HG02981 (cell line): ENCODE data around the gene FBN1.

Experiments
- ATAC-seq: cut with Tn5 transposase; IDR thresholded peaks from one replicate; pipeline ENCODE4 v1.9.1; 2021; ENCODE audit warnings: mild to moderate bottlenecking, moderate library complexity; ENCODE audit not compliant: unreplicated experiment

The FBN1 gene

GRCh38 chr15:48477795-48478360 lies 167.6 kb downstream of the FBN1 start:
- ATAC-seq = no peak

GRCh38 chr15:48475600-48476395 lies 169.7 kb downstream of the FBN1 start:
- no peak for ATAC-seq

GRCh38 chr15:48473667-48474066 lies 171.8 kb downstream of the FBN1 start:
- no peak for ATAC-seq

GRCh38 chr15:48472756-48473155 lies 172.8 kb downstream of the FBN1 start:
- no peak for ATAC-seq

- no peak for ATAC-seq
Observed at GRCh38 chr15:48471073-48471472, 174.4 kb downstream of the FBN1 start.

GRCh38 chr15:48470096-48470495 lies 175.4 kb downstream of the FBN1 start:
- ATAC-seq = no peak

- ATAC-seq = no peak
Observed at GRCh38 chr15:48469681-48470080, 175.8 kb downstream of the FBN1 start.

- no peak for ATAC-seq
Observed at GRCh38 chr15:48469271-48469670, 176.2 kb downstream of the FBN1 start.

GRCh38 chr15:48467801-48468200 lies 177.7 kb downstream of the FBN1 start:
- ATAC-seq = no peak

GRCh38 chr15:48466820-48467219 lies 178.7 kb downstream of the FBN1 start:
- no peak for ATAC-seq

- no peak for ATAC-seq
Observed at GRCh38 chr15:48466079-48466478, 179.4 kb downstream of the FBN1 start.

- ATAC-seq = no peak
Observed at GRCh38 chr15:48465410-48465809, 180.1 kb downstream of the FBN1 start.

GRCh38 chr15:48463366-48463880 lies 182.1 kb downstream of the FBN1 start:
- ATAC-seq = no peak

GRCh38 chr15:48462688-48463087 lies 182.8 kb downstream of the FBN1 start:
- ATAC-seq = no peak

- no peak for ATAC-seq
Observed at GRCh38 chr15:48459571-48460442, 185.7 kb downstream of the FBN1 start.

- ATAC-seq = no peak
Observed at GRCh38 chr15:48458876-48459275, 186.6 kb downstream of the FBN1 start.

GRCh38 chr15:48456134-48456533 lies 189.4 kb downstream of the FBN1 start:
- no peak for ATAC-seq

- ATAC-seq = no peak
Observed at GRCh38 chr15:48451736-48452135, 193.8 kb downstream of the FBN1 start.

GRCh38 chr15:48451241-48451640 lies 194.3 kb downstream of the FBN1 start:
- ATAC-seq = no peak

- no peak for ATAC-seq
Observed at GRCh38 chr15:48449734-48450133, 195.8 kb downstream of the FBN1 start.

GRCh38 chr15:48447657-48448056 lies 197.9 kb downstream of the FBN1 start:
- no peak for ATAC-seq
